Hepatocyte (in vitro differentiated cells): ENCODE data around the gene POLR2L. TPM values are rescaled to one million over a fixed set of nuclear protein-coding genes. Genes with fewer than 3 reads are reported as not detected.

ENCODE experiments used
- DNase-seq: peaks from one replicate; pipeline ENCODE4 v3.0.0-alpha.2; 2016; ENCODE audit warnings: low spot score
- H2AFZ ChIP-seq: fragments of 200-600 bp; sonication (generic); 2 replicates; pipeline ENCODE4 v1.6.0; 2016; ENCODE audit warnings: antibody characterized with exemption, mild to moderate bottlenecking
- H3K27ac ChIP-seq: fragments of 200-600 bp; sonication (generic); 2 replicates; pipeline ENCODE4 v1.5.1; 2016; ENCODE audit warnings: mild to moderate bottlenecking
- H3K27me3 ChIP-seq: fragments of 200-600 bp; sonication (generic); 2 replicates; pipeline ENCODE4 v1.6.1; 2016
- H3K36me3 ChIP-seq: fragments of 200-600 bp; sonication (generic); replicated peaks from 2 replicates; pipeline ENCODE4 v1.5.1; 2016; ENCODE audit warnings: low read depth; ENCODE audit not compliant: insufficient read depth
- H3K4me1 ChIP-seq: fragments of 200-600 bp; sonication (generic); 2 replicates; pipeline ENCODE4 v1.5.1; 2016; ENCODE audit warnings: mild to moderate bottlenecking, moderate library complexity; ENCODE audit not compliant: insufficient read depth
- H3K4me2 ChIP-seq: fragments of 200-600 bp; sonication (generic); 2 replicates; pipeline ENCODE4 v1.6.0; 2016
- H3K4me3 ChIP-seq: fragments of 200-600 bp; sonication (generic); 2 replicates; pipeline ENCODE4 v1.5.1; 2016; ENCODE audit warnings: mild to moderate bottlenecking
- H3K79me2 ChIP-seq: fragments of 200-600 bp; sonication (generic); 2 replicates; pipeline ENCODE4 v1.6.0; 2017; ENCODE audit warnings: mild to moderate bottlenecking
- H3K9me2 ChIP-seq: fragments of 200-600 bp; sonication (generic); replicated peaks from 2 replicates; pipeline ENCODE4 v1.6.0; 2017; ENCODE audit warnings: mild to moderate bottlenecking; ENCODE audit not compliant: insufficient read depth
- H3K9me3 ChIP-seq: fragments of 200-600 bp; sonication (generic); 2 replicates; pipeline ENCODE4 v1.5.1; 2016; ENCODE audit warnings: low read depth, mild to moderate bottlenecking
- H4K20me1 ChIP-seq: fragments of 200-600 bp; sonication (generic); 2 replicates; pipeline ENCODE4 v1.6.0; 2016; ENCODE audit warnings: mild to moderate bottlenecking; ENCODE audit not compliant: insufficient read depth, poor library complexity, severe bottlenecking
- CTCF ChIP-seq: fragments of 200-600 bp; sonication (generic); IDR thresholded peaks from 2 replicates; pipeline ENCODE4 v1.5.1; 2016; ENCODE audit warnings: antibody characterized with exemption, mild to moderate bottlenecking; ENCODE audit not compliant: poor library complexity
- EZH2 ChIP-seq: fragments of 200-600 bp; sonication (generic); IDR thresholded peaks from 2 replicates; pipeline ENCODE4 v1.6.1; 2016; ENCODE audit warnings: antibody characterized with exemption, mild to moderate bottlenecking, borderline replicate concordance
- EZH2phosphoT487 ChIP-seq: fragments of 200-600 bp; sonication (generic); IDR thresholded peaks from one replicate; pipeline ENCODE4 v1.6.1; 2018; ENCODE audit warnings: antibody characterized with exemption, mild to moderate bottlenecking, low read depth, moderate library complexity; ENCODE audit not compliant: unreplicated experiment, severe bottlenecking
- WGBS: methylation state at CpG from one replicate; pipeline ENCODE4 v1.1.6; 2016; ENCODE audit warnings: low lambda C conversion rate; ENCODE audit errors: missing lambda C conversion rate; 5-methylcytosine and 5-hydroxymethylcytosine counted together
- polyA plus RNA-seq: library from polyadenylated mRNA; unstranded; fragments of >200 nt; fragmentation: Nextera tagmentation; extraction: Ambion mirVana; gene quantifications from 2 replicates; pipeline ENCODE4 v1.2.1, GENCODE V29; 2016
- total RNA-seq: library from RNA; depleted of rRNA; stranded (reverse); fragments of >200 nt; gene quantifications from 2 replicates; pipeline ENCODE4 v1.2.3, GENCODE V29; 2014

POLR2L gene
- total RNA-seq, result 38.0 and 50.2 TPM in 2 replicates
- 372 and 402 TPM in 2 replicates for polyA plus RNA-seq

- H3K4me1 ChIP-seq, result peaks cover 39% of the 10 kb centered on the region
- under 1% methylated on average over 40 of the region's 87 CpGs for WGBS
- H3K4me2 ChIP-seq, result peak within 1 kb of the TSS; percentile 94
- no peaks in the 10 kb centered on the region for H3K9me2 ChIP-seq
- peak within 1 kb of the TSS; percentile 75 for H2AFZ ChIP-seq
- H3K27ac ChIP-seq, result peak within 1 kb of the TSS; percentile 98
- peak; percentile 96 for DNase-seq
- no peaks in the 10 kb centered on the region for H3K27me3 ChIP-seq
- TF ChIP-seq EZH2phosphoT487 (no peak), EZH2 (no peak), CTCF (no peak)
- H4K20me1 ChIP-seq, result peaks cover 13% of the 10 kb centered on the region
- peak within 1 kb of the TSS; percentile 86 for H3K4me3 ChIP-seq
- no peaks in the 10 kb centered on the region for H3K9me3 ChIP-seq
- peaks cover 25% of the 10 kb centered on the region for H3K79me2 ChIP-seq
- H3K36me3 ChIP-seq, result no peaks in the 10 kb centered on the region
Observed at GRCh38 chr11:842370-843002, at the start of gene POLR2L, which contains the start of gene TSPAN4. Gene POLR2L, minus strand, starts transcription at chr11:842529. Its CDS starts 21 bp downstream, at chr11:842508. Gene TSPAN4, plus strand, starts transcription at chr11:842852. Its CDS starts 7,453 bp downstream, at chr11:850305.

- Histone ChIP-seq H3K27me3 (no peaks in the 10 kb centered on the region), H4K20me1 (no peaks in the 10 kb centered on the region), H3K4me2 (peak overlapping the region; percentile 33), H2AFZ (no peak overlapping the region), H3K79me2 (no peaks in the 10 kb centered on the region), H3K4me1 (peaks cover 6% of the 10 kb centered on the region), H3K36me3 (no peaks in the 10 kb centered on the region), H3K9me2 (no peaks in the 10 kb centered on the region), H3K4me3 (no peak overlapping the region), H3K9me3 (no peaks in the 10 kb centered on the region), H3K27ac (peak overlapping the region; percentile 16)
- no peak for TF ChIP-seq EZH2phosphoT487
- TF ChIP-seq EZH2, result no peak
- TF ChIP-seq CTCF, result no peak
- WGBS, result 75% methylated on average over 17 of the region's 27 CpGs
- DNase-seq, result no peak
Observed at GRCh38 chr11:890794-891540, 48.6 kb upstream of the POLR2L start.

- no peaks in the 10 kb centered on the region for H3K9me2 ChIP-seq
Observed at GRCh38 chr11:889687-890475, 47.6 kb upstream of the POLR2L start.

More at GRCh38 chr11:889687-890475, 47.6 kb upstream of the POLR2L start:
- Histone ChIP-seq H2AFZ (no peak overlapping the region), H3K4me2 (no peak overlapping the region), H3K36me3 (no peaks in the 10 kb centered on the region), H3K9me3 (no peaks in the 10 kb centered on the region), H3K4me3 (no peak overlapping the region), H3K4me1 (peaks cover 6% of the 10 kb centered on the region), H3K79me2 (no peaks in the 10 kb centered on the region), H3K27me3 (no peaks in the 10 kb centered on the region), H4K20me1 (no peaks in the 10 kb centered on the region), H3K27ac (no peak overlapping the region)
- WGBS, result 99% methylated on average over 28 of the region's 32 CpGs
- no peak for TF ChIP-seq EZH2
- TF ChIP-seq CTCF, result no peak
- no peak for TF ChIP-seq EZH2phosphoT487
- DNase-seq, result no peak
